ENCODE data around the gene ZNF814.

- TF ChIP-seq HOXA7 (CRISPR knock-in tag; IDR thresholded peaks at IDR 0.05; ENCODE audit: borderline replicate concordance) (no peak), ZSCAN18 (tag by site-specific recombination; IDR thresholded peaks at IDR 0.05) (no peak), MEIS1 (CRISPR knock-in tag; IDR thresholded peaks at IDR 0.05; ENCODE audit: borderline replicate concordance) (no peak), ZNF658 (tag by site-specific recombination; IDR thresholded peaks at IDR 0.05) (no peak), ZNF747 (tag by site-specific recombination; IDR thresholded peaks at IDR 0.05) (no peak)
- TF ChIP-seq, protein P1, sequence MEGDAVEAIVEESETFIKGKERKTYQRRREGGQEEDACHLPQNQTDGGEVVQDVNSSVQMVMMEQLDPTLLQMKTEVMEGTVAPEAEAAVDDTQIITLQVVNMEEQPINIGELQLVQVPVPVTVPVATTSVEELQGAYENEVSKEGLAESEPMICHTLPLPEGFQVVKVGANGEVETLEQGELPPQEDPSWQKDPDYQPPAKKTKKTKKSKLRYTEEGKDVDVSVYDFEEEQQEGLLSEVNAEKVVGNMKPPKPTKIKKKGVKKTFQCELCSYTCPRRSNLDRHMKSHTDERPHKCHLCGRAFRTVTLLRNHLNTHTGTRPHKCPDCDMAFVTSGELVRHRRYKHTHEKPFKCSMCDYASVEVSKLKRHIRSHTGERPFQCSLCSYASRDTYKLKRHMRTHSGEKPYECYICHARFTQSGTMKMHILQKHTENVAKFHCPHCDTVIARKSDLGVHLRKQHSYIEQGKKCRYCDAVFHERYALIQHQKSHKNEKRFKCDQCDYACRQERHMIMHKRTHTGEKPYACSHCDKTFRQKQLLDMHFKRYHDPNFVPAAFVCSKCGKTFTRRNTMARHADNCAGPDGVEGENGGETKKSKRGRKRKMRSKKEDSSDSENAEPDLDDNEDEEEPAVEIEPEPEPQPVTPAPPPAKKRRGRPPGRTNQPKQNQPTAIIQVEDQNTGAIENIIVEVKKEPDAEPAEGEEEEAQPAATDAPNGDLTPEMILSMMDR (tag by site-specific recombination; IDR thresholded peaks at IDR 0.05): no peak
- TF ChIP-seq, protein P2, sequence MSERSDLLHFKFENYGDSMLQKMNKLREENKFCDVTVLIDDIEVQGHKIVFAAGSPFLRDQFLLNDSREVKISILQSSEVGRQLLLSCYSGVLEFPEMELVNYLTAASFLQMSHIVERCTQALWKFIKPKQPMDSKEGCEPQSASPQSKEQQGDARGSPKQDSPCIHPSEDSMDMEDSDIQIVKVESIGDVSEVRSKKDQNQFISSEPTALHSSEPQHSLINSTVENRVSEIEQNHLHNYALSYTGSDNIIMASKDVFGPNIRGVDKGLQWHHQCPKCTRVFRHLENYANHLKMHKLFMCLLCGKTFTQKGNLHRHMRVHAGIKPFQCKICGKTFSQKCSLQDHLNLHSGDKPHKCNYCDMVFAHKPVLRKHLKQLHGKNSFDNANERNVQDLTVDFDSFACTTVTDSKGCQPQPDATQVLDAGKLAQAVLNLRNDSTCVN (tag by site-specific recombination; optimal IDR thresholded peaks at IDR 0.05): no peak
- TF ChIP-seq, protein P3, sequence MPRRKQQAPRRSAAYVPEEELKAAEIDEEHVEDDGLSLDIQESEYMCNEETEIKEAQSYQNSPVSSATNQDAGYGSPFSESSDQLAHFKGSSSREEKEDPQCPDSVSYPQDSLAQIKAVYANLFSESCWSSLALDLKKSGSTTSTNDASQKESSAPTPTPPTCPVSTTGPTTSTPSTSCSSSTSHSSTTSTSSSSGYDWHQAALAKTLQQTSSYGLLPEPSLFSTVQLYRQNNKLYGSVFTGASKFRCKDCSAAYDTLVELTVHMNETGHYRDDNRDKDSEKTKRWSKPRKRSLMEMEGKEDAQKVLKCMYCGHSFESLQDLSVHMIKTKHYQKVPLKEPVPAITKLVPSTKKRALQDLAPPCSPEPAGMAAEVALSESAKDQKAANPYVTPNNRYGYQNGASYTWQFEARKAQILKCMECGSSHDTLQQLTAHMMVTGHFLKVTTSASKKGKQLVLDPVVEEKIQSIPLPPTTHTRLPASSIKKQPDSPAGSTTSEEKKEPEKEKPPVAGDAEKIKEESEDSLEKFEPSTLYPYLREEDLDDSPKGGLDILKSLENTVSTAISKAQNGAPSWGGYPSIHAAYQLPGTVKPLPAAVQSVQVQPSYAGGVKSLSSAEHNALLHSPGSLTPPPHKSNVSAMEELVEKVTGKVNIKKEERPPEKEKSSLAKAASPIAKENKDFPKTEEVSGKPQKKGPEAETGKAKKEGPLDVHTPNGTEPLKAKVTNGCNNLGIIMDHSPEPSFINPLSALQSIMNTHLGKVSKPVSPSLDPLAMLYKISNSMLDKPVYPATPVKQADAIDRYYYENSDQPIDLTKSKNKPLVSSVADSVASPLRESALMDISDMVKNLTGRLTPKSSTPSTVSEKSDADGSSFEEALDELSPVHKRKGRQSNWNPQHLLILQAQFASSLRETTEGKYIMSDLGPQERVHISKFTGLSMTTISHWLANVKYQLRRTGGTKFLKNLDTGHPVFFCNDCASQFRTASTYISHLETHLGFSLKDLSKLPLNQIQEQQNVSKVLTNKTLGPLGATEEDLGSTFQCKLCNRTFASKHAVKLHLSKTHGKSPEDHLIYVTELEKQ (tag by site-specific recombination; IDR thresholded peaks at IDR 0.05; ENCODE audit: borderline replicate concordance): no peak
Observed at GRCh38 chr19:57803594-57804325, 85.1 kb downstream of the ZNF814 start.

All from HEK293 (cell line).